Measurements from ENCODE around the gene AURKA. TPM values are rescaled to one million over a fixed set of nuclear protein-coding genes. Genes with fewer than 3 reads are reported as not detected.

Gene AURKA
- total and polyA plus RNA-seq, 2 of the 8 experiments (the other 6 are each of a cell fraction or from before 2014, with no cell fraction given), result 45.8 to 84.8 TPM

GRCh38 chr20:56343861-56344381 is 48.1 kb downstream of the AURKA start (continued):
- peak; percentile 88 to 92 (median 90) for TF ChIP-seq CTCF (IDR thresholded peaks at IDR 0.05; ENCODE audit: control extremely low read depth in 1 of 3, insufficient read depth in 1 of 3, low read depth in 1 of 3, low read length in 3 of 3)
- no peak for TF ChIP-seq ASH2L (IDR thresholded peaks at IDR 0.05; ENCODE audit: low read length)
- no peak for TF ChIP-seq POLR2A (IDR thresholded peaks at IDR 0.05; ENCODE audit: control extremely low read depth in 1 of 2, low read depth in 2 of 2, low read length in 2 of 2)
- no peak for TF ChIP-seq SP1 (IDR thresholded peaks at IDR 0.05; ENCODE audit: low read depth, low read length)
- peak; percentile 16; the same call in 1 of the 2 replicates for TF ChIP-seq TBP (IDR thresholded peaks at IDR 0.05; ENCODE audit: low read depth, low read length)
- TF ChIP-seq KDM4A (IDR thresholded peaks at IDR 0.05; ENCODE audit: low read depth, low read length, severe bottlenecking), result peak; percentile 65
- no peak for TF ChIP-seq CBX8 (IDR thresholded peaks at IDR 0.05; ENCODE audit: borderline replicate concordance, low read depth, low read length)

Measured in H1 (cell line).